ENCODE results near the gene ARHGEF33. TPM values are rescaled to one million over a fixed set of nuclear protein-coding genes. Genes with fewer than 3 reads are reported as not detected.

Gene ARHGEF33
- total and polyA plus RNA-seq, 2 of the 13 experiments (the other 11 are each of a cell fraction or from before 2014, with no cell fraction given): 0.04 TPM; not detected in 1

GRCh38 chr2:38968021-38968420 is 78.3 kb downstream of the ARHGEF33 start (continued):
- TF ChIP-seq ZNF574 (CRISPR knock-in tag; IDR thresholded peaks at IDR 0.05): no peak
- no peak for TF ChIP-seq CCAR2 (optimal IDR thresholded peaks at IDR 0.05; ENCODE audit: low read depth, low read length)
- TF ChIP-seq IRF2 (CRISPR knock-in tag; IDR thresholded peaks at IDR 0.05): no peak
- no peak for TF ChIP-seq ZSCAN22 (CRISPR knock-in tag; IDR thresholded peaks at IDR 0.05)
- no peak for TF ChIP-seq HNRNPUL1 (IDR thresholded peaks at IDR 0.05; ENCODE audit: low read depth, low read length)
- TF ChIP-seq RXRA (CRISPR knock-in tag; IDR thresholded peaks at IDR 0.05): no peak

GRCh38 chr2:38971377-38971776 is 81.7 kb downstream of the ARHGEF33 start:
- no peaks in the 10 kb centered on the region for H3K36me3 ChIP-seq (replicated peaks in 1 of 2; ENCODE audit: control insufficient read depth in 1 of 2, insufficient read depth in 2 of 2, low read length in 2 of 2)
- BruUV-seq (replicated peaks): no TSS peak
- H3K9ac ChIP-seq (ENCODE audit: insufficient read depth, low read depth, low read length): no peak overlapping the region
- no peaks in the 10 kb centered on the region for H4K20me1 ChIP-seq (ENCODE audit: insufficient read depth, low read length)
- no peaks in the 10 kb centered on the region; a peak in 1 of 5 replicates for H3K27me3 ChIP-seq (ENCODE audit: control insufficient read depth in 1 of 2, insufficient read depth in 2 of 2, low read length in 2 of 2)
- no peak for FAIRE-seq
- ChIA-PET CTCF (ENCODE audit: low intra/inter-chr PET ratio, low total read pairs) (no interaction called here), POLR2A (no interaction called here)
- H2AFZ ChIP-seq (ENCODE audit: low read length): no peak overlapping the region
- WGBS (ENCODE audit: low lambda C conversion rate): 92% methylated on average over 4 of the region's 4 CpGs
- in situ Hi-C loops (cut with HindIII; ENCODE audit: extremely low pct_ligation_motif_present, low pct_unique_long_range_greater_than_20kb): no loop called here
- ATAC-seq: no peak
- H3K9me3 ChIP-seq (ENCODE audit: low read length): no peaks in the 10 kb centered on the region
- intact Hi-C loops (cut with micrococcal nuclease; ENCODE audit: unreplicated experiment): no loop called here
- no peak overlapping the region for H3K4me2 ChIP-seq (ENCODE audit: low read depth, low read length)
- H3K4me1 ChIP-seq (ENCODE audit: insufficient read depth, low read length): no peaks in the 10 kb centered on the region; the same call in 1 of the 2 replicates
- DNase-seq (ENCODE audit: low spot score): no peak
- H3K27ac ChIP-seq (ENCODE audit: extremely low read length, insufficient read depth, low read length): no peak overlapping the region
- no peak overlapping the region for H3K4me3 ChIP-seq (replicated peaks in 1 of 3; ENCODE audit: insufficient read depth in 1 of 3, low read depth in 2 of 3, low read length in 3 of 3)
- no peaks in the 10 kb centered on the region for H3K79me2 ChIP-seq (ENCODE audit: insufficient read depth, low read length)
- TF ChIP-seq HDAC1 (CRISPR knock-in tag; IDR thresholded peaks at IDR 0.05): no peak
- no peak for TF ChIP-seq SALL1 (CRISPR knock-in tag; IDR thresholded peaks at IDR 0.05)
- no peak for TF ChIP-seq HNF4G (IDR thresholded peaks at IDR 0.05; ENCODE audit: borderline replicate concordance, low read depth, low read length)
- TF ChIP-seq HNF4G (CRISPR knock-in tag; IDR thresholded peaks at IDR 0.05; ENCODE audit: borderline replicate concordance, low read depth): no peak
- TF ChIP-seq, protein P1, sequence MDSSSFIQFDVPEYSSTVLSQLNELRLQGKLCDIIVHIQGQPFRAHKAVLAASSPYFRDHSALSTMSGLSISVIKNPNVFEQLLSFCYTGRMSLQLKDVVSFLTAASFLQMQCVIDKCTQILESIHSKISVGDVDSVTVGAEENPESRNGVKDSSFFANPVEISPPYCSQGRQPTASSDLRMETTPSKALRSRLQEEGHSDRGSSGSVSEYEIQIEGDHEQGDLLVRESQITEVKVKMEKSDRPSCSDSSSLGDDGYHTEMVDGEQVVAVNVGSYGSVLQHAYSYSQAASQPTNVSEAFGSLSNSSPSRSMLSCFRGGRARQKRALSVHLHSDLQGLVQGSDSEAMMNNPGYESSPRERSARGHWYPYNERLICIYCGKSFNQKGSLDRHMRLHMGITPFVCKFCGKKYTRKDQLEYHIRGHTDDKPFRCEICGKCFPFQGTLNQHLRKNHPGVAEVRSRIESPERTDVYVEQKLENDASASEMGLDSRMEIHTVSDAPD (CRISPR knock-in tag; IDR thresholded peaks at IDR 0.05): no peak
- no peak for TF ChIP-seq JUNB (CRISPR knock-in tag; IDR thresholded peaks at IDR 0.05; ENCODE audit: borderline replicate concordance)
- no peak for TF ChIP-seq ZSCAN29 (CRISPR knock-in tag; conservative IDR thresholded peaks at IDR 0.05)
- TF ChIP-seq NFYC (CRISPR knock-in tag; IDR thresholded peaks at IDR 0.05): no peak
- TF ChIP-seq ZNF383 (CRISPR knock-in tag; IDR thresholded peaks at IDR 0.05; ENCODE audit: borderline replicate concordance): no peak
- no peak for TF ChIP-seq IKZF1 (IDR thresholded peaks at IDR 0.05)
- no peak for TF ChIP-seq PBX3 (CRISPR knock-in tag; IDR thresholded peaks at IDR 0.05; ENCODE audit: borderline replicate concordance)
